ENCODE measurements around the gene CHST15.

CHST15 gene

GRCh38 chr10:124067825-124068400 lies 25.5 kb downstream of the CHST15 start:
- peak overlapping the region; percentile 87 for H3K4me2 ChIP-seq (ENCODE audit: low read length)
- peaks cover 100% of the 10 kb centered on the region for H3K4me1 ChIP-seq (ENCODE audit: control insufficient read depth, low read length)
- TF ChIP-seq EZH2phosphoT487 (IDR thresholded peaks at IDR 0.05; ENCODE audit: borderline replicate concordance, low read length), result no peak
- TF ChIP-seq, protein P1, sequence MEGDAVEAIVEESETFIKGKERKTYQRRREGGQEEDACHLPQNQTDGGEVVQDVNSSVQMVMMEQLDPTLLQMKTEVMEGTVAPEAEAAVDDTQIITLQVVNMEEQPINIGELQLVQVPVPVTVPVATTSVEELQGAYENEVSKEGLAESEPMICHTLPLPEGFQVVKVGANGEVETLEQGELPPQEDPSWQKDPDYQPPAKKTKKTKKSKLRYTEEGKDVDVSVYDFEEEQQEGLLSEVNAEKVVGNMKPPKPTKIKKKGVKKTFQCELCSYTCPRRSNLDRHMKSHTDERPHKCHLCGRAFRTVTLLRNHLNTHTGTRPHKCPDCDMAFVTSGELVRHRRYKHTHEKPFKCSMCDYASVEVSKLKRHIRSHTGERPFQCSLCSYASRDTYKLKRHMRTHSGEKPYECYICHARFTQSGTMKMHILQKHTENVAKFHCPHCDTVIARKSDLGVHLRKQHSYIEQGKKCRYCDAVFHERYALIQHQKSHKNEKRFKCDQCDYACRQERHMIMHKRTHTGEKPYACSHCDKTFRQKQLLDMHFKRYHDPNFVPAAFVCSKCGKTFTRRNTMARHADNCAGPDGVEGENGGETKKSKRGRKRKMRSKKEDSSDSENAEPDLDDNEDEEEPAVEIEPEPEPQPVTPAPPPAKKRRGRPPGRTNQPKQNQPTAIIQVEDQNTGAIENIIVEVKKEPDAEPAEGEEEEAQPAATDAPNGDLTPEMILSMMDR (IDR thresholded peaks at IDR 0.05; ENCODE audit: low read depth, low read length, poor library complexity, severe bottlenecking), result no peak
- peaks cover 32% of the 10 kb centered on the region for H3K36me3 ChIP-seq (ENCODE audit: control insufficient read depth, low read length)
- H3F3A ChIP-seq (ENCODE audit: control insufficient read depth, insufficient read depth), result peaks cover 46% of the 10 kb centered on the region
- H3K27me3 ChIP-seq (ENCODE audit: control insufficient read depth, low read length), result no peaks in the 10 kb centered on the region
- peak overlapping the region; percentile 48 for H3K4me3 ChIP-seq (ENCODE audit: low read length)
- peaks cover 82% of the 10 kb centered on the region for H3K79me2 ChIP-seq (ENCODE audit: control insufficient read depth, low read length)
- no peaks in the 10 kb centered on the region for H3K9me3 ChIP-seq (ENCODE audit: control insufficient read depth, insufficient read depth, low read length)
- H3K9me2 ChIP-seq (replicated peaks; ENCODE audit: control insufficient read depth, low read length), result no peaks in the 10 kb centered on the region
- no peaks in the 10 kb centered on the region for H4K20me1 ChIP-seq (ENCODE audit: control insufficient read depth, insufficient read depth, low read depth, low read length)
- H3K27ac ChIP-seq (ENCODE audit: low read depth, low read length), result peak overlapping the region; percentile 99

- H3K27me3 ChIP-seq (ENCODE audit: control insufficient read depth, low read length), result no peaks in the 10 kb centered on the region
- H3K79me2 ChIP-seq (ENCODE audit: control insufficient read depth, low read length), result peaks cover 85% of the 10 kb centered on the region
- H3F3A ChIP-seq (ENCODE audit: control insufficient read depth, insufficient read depth), result peaks cover 39% of the 10 kb centered on the region
- peak overlapping the region; percentile 87 for H3K4me2 ChIP-seq (ENCODE audit: low read length)
- no peaks in the 10 kb centered on the region for H4K20me1 ChIP-seq (ENCODE audit: control insufficient read depth, insufficient read depth, low read depth, low read length)
- peak overlapping the region; percentile 48 for H3K4me3 ChIP-seq (ENCODE audit: low read length)
- H3K9me2 ChIP-seq (replicated peaks; ENCODE audit: control insufficient read depth, low read length), result no peaks in the 10 kb centered on the region
- H3K36me3 ChIP-seq (ENCODE audit: control insufficient read depth, low read length), result peaks cover 40% of the 10 kb centered on the region
- no peaks in the 10 kb centered on the region for H3K9me3 ChIP-seq (ENCODE audit: control insufficient read depth, insufficient read depth, low read length)
- H3K4me1 ChIP-seq (ENCODE audit: control insufficient read depth, low read length), result peaks cover 97% of the 10 kb centered on the region
- no peak for TF ChIP-seq EZH2phosphoT487 (IDR thresholded peaks at IDR 0.05; ENCODE audit: borderline replicate concordance, low read length)
- TF ChIP-seq, protein P1 (IDR thresholded peaks at IDR 0.05; ENCODE audit: low read depth, low read length, poor library complexity, severe bottlenecking), result no peak
- peak overlapping the region; percentile 99 for H3K27ac ChIP-seq (ENCODE audit: low read depth, low read length)
Observed at GRCh38 chr10:124066781-124067714, 26.4 kb downstream of the CHST15 start.

DNA sequence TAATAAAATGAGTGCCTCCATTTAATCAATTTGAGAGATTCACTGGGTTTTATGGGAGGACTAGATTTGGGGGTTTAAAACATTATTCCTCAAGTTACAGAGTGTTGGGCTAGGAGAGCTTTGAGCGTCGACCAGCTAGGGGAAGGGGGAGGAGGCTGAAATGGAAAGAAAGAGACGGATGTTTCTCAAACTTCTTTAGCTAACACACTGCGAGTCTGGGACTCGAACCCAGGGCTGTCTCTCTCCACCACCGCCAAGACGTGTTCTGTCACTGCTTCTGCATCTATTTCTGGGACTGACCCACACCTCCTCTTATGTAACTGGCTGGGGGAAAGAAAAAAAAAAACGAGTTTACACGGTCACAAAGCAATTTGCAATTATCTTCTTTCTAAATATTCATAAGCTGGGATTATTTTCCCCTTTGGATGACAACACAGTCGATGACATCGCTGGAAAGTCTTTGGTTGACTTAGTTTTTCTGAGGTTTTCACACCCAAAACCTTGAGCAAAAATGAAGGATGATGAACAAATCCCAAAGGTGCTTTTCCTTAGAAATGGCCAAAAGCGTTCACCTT lies 27.2 kb downstream of the CHST15 start:
- H4K20me1 ChIP-seq (ENCODE audit: control insufficient read depth, insufficient read depth, low read depth, low read length), result no peaks in the 10 kb centered on the region
- peaks cover 42% of the 10 kb centered on the region for H3K36me3 ChIP-seq (ENCODE audit: control insufficient read depth, low read length)
- H3K79me2 ChIP-seq (ENCODE audit: control insufficient read depth, low read length), result peaks cover 89% of the 10 kb centered on the region
- peak overlapping the region; percentile 87 for H3K4me2 ChIP-seq (ENCODE audit: low read length)
- H3K27ac ChIP-seq (ENCODE audit: low read depth, low read length), result peak overlapping the region; percentile 99
- H3K9me3 ChIP-seq (ENCODE audit: control insufficient read depth, insufficient read depth, low read length), result no peaks in the 10 kb centered on the region
- no peaks in the 10 kb centered on the region for H3K27me3 ChIP-seq (ENCODE audit: control insufficient read depth, low read length)
- TF ChIP-seq, protein P1 (IDR thresholded peaks at IDR 0.05; ENCODE audit: low read depth, low read length, poor library complexity, severe bottlenecking), result no peak
- no peak for TF ChIP-seq EZH2phosphoT487 (IDR thresholded peaks at IDR 0.05; ENCODE audit: borderline replicate concordance, low read length)
- H3K4me1 ChIP-seq (ENCODE audit: control insufficient read depth, low read length), result peaks cover 88% of the 10 kb centered on the region
- peaks cover 31% of the 10 kb centered on the region for H3F3A ChIP-seq (ENCODE audit: control insufficient read depth, insufficient read depth)
- no peaks in the 10 kb centered on the region for H3K9me2 ChIP-seq (replicated peaks; ENCODE audit: control insufficient read depth, low read length)
- peak overlapping the region; percentile 48 for H3K4me3 ChIP-seq (ENCODE audit: low read length)
